Effector memory CD8-positive, alpha-beta T cell (primary cell): ENCODE measurements around the gene PHLDB1.
"Not testable (repeated sequence)": the region's sequence is repeated elsewhere in the genome, so short reads cannot be mapped to it uniquely, and the experiment has no call there.

Experiments used
- ATAC-seq: fragments of 150-1000 bp; cut with Tn5 transposase; replicated peaks from 2 replicates; pipeline ENCODE4 v1.10.0; 2021; ENCODE audit warnings: mild to moderate bottlenecking, moderate library complexity
- DNase-seq, 3 experiments: peaks; one replicate each; pipeline ENCODE4 v3.0.0; 2021
- H3K27ac Mint-ChIP-seq, 2 donors: one replicate each; pipeline ENCODE4 v1.8.0; 2022; ENCODE audit warnings: mild to moderate bottlenecking in 2 of 2, mixed read lengths in 2 of 2, moderate library complexity in 2 of 2
- H3K27me3 Mint-ChIP-seq, 2 donors: one replicate each; pipeline ENCODE4 v1.8.0; 2022; ENCODE audit warnings: mixed read lengths in 2 of 2
- H3K36me3 Mint-ChIP-seq: one replicate; pipeline ENCODE4 v1.8.0; 2022; ENCODE audit warnings: mild to moderate bottlenecking, moderate library complexity, mixed read lengths; ENCODE audit not compliant: insufficient read depth
- H3K4me1 Mint-ChIP-seq, 2 donors: one replicate each; pipeline ENCODE4 v1.8.0; 2022; ENCODE audit warnings: low read depth in 2 of 2, mixed read lengths in 2 of 2
- H3K4me3 Mint-ChIP-seq, 2 donors: one replicate each; pipeline ENCODE4 v1.8.0; 2022; ENCODE audit warnings: mild to moderate bottlenecking in 2 of 2, mixed read lengths in 2 of 2, moderate library complexity in 2 of 2
- H3K9me3 Mint-ChIP-seq, 2 donors: one replicate each; pipeline ENCODE4 v1.8.0; 2022; ENCODE audit warnings: mixed read lengths in 2 of 2

PHLDB1 gene

GRCh38 chr11:118670063-118670462, 62.6 kb downstream of the PHLDB1 start:
- no peaks in the 10 kb centered on the region for H3K4me1 Mint-ChIP-seq
- H3K27me3 Mint-ChIP-seq = peaks cover 15 to 29% of the 10 kb centered on the region in 2 donors
- no peak overlapping the region for H3K4me3 Mint-ChIP-seq
- ATAC-seq = no peak
- no peak for DNase-seq
- H3K36me3 Mint-ChIP-seq = peaks cover 3% of the 10 kb centered on the region
- H3K9me3 Mint-ChIP-seq = peaks cover 2 to 8% of the 10 kb centered on the region in 2 donors
- H3K27ac Mint-ChIP-seq = peak overlapping the region in 1 of 2 donors; percentile 17

- peaks cover 2 to 8% of the 10 kb centered on the region in 2 donors for H3K9me3 Mint-ChIP-seq
- peaks cover 3% of the 10 kb centered on the region for H3K36me3 Mint-ChIP-seq
- no peaks in the 10 kb centered on the region for H3K4me1 Mint-ChIP-seq
- DNase-seq = no peak
- no peak overlapping the region for H3K4me3 Mint-ChIP-seq
- no peak for ATAC-seq
- H3K27ac Mint-ChIP-seq = no peak overlapping the region
- H3K27me3 Mint-ChIP-seq = peaks cover 15 to 29% of the 10 kb centered on the region in 2 donors
These were observed 63.8 kb downstream of the PHLDB1 start for GRCh38 chr11:118671254-118671653.

GRCh38 chr11:118672846-118673245, 65.4 kb downstream of the PHLDB1 start:
- Mint-ChIP-seq H3K36me3 (peaks cover 3% of the 10 kb centered on the region), H3K9me3 (peaks cover 2 to 8% of the 10 kb centered on the region in 2 donors), H3K27ac (no peak overlapping the region), H3K4me1 (no peaks in the 10 kb centered on the region), H3K27me3 (peaks cover 15 to 29% of the 10 kb centered on the region in 2 donors), H3K4me3 (no peak overlapping the region)
- ATAC-seq (no peak), DNase-seq (no peak)

DNA sequence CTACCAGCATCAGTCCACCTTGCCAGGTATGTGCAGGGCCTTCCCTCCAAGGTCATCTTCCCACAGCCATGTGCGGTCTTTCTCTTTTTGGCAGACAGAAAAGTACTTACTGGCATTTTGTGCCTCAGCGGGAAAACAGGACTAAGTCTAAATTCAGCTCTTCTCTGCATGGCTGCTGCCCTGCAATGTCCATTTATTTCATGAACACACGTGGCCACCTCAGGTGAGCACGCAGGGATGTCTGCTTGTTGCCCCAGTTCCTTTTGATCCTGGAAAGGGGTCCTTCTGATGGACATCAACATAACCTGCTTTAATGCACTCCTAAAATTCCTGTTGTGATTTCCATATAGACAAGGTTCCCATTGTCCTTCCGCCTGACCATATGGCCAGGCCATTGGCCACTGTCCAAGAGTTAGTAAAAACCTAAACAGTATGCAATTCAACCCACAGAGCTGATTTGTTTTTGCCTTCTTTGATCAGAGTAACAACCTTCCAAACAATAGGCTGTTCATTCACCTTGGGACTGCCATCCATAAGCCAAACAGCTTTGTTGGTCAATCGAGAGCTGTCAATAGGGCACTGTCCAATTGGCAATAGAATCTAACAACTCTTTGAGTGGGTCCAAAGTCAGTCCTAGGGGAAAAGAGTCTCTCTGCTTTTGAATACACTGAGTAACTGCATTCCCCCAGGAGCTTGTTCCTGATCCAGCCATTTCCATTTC, 66.1 kb downstream of the PHLDB1 start:
- no peaks in the 10 kb centered on the region for H3K4me1 Mint-ChIP-seq
- no peak overlapping the region for H3K4me3 Mint-ChIP-seq
- H3K9me3 Mint-ChIP-seq = peaks cover 2 to 8% of the 10 kb centered on the region in 2 donors
- DNase-seq = no peak
- H3K27ac Mint-ChIP-seq = no peak overlapping the region
- no peaks in the 10 kb centered on the region for H3K36me3 Mint-ChIP-seq
- H3K27me3 Mint-ChIP-seq = peaks cover 15 to 29% of the 10 kb centered on the region in 2 donors
- ATAC-seq = no peak

DNA sequence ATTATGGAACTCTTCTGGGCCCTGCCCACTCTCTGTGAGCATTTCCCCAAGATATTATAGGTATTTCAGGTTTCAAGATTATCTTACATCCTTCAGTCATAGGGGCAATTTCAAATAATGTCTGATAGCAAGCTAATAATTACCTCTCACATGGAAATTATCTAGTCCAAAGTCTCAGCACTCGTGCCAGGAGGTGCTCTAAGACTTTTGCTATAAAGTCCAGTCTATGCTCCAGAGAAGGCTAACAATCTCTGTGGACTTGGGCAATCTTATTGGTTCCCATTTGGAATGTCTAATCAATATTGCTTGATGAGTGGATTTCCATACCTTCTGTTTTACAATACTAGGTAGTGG, 66.6 kb downstream of the PHLDB1 start:
- DNase-seq (no peak), ATAC-seq (no peak)
- Mint-ChIP-seq H3K4me3 (no peak overlapping the region), H3K36me3 (no peaks in the 10 kb centered on the region), H3K4me1 (no peaks in the 10 kb centered on the region), H3K27ac (no peak overlapping the region), H3K27me3 (peaks cover 11 to 27% of the 10 kb centered on the region in 2 donors), H3K9me3 (peaks cover 2 to 8% of the 10 kb centered on the region in 2 donors)

DNA sequence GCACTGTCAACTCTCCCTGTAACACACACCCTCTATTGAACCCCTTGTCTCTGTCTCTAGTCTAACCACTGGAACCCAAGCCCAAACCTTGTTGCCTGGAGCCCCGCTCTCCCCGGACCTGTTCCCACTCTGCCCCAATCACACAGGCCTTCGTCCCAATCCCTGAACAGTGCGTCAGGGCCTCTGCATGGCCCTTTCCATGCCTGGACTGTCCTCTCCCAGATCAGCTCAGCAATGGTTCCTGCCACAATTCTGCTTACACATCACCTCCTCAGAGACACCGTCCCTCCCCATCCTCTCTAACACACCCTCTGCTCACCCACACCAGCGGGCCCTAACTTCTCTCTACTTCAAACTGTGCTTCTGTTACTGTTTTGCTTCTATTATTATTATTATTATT, 70.6 kb downstream of the PHLDB1 start:
- Mint-ChIP-seq H3K27ac (no peak overlapping the region), H3K36me3 (peaks cover 4% of the 10 kb centered on the region), H3K9me3 (no peaks in the 10 kb centered on the region), H3K27me3 (peaks cover 0 to 17% of the 10 kb centered on the region in 2 donors), H3K4me1 (no peaks in the 10 kb centered on the region), H3K4me3 (no peak overlapping the region)
- DNase-seq (no peak), ATAC-seq (no peak)

DNA sequence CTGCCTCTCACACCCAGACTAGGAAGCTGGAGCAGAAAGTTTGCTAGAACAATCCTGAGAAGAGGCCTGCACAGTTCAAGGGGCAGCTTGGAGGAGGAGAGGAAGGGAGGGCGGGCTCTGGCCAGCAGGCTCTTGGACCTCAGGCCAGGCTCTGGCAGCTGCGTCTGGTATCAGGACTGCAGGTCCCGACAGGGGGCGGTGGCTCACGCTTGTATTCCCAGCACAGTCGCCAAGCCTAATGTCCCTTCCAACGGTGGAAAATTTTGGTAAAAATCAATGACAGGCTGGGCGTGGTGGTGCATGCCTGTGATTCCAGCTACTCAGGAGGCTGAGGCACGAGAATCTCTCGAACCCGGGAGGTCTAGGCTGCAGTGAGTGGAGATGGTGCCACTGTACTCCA, 71.5 kb downstream of the PHLDB1 start:
- DNase-seq, H3K4me1 Mint-ChIP-seq, ATAC-seq, H3K4me3 Mint-ChIP-seq, H3K9me3 Mint-ChIP-seq, H3K36me3 Mint-ChIP-seq: not testable (repeated sequence)
- H3K27me3 Mint-ChIP-seq = peaks cover 0 to 17% of the 10 kb centered on the region in 2 donors
- peak overlapping the region in 1 of 2 donors; percentile 38 for H3K27ac Mint-ChIP-seq

DNA sequence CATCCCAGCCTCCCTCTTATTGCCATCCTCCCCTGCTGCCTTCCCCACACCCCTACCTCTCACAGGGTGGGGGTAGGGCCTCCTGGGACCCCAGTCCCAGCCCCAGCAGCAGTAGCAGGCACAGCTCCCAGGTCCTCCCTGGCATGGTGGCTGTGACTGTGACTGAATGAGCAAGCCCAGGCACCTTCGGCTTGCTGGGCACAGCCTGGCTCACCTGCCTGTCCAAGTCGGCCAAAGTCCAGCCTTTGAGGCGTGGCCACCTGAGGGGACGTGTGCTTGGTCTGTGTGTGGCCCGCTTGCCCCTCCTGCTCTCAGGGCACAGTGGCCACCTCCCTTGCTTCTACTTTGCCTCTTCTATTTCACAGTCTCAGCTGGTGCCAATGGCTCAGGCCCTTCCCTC, 72.1 kb downstream of the PHLDB1 start, which contains the start of gene TREH:
Gene TREH, minus strand, starts transcription at position 168 of the 400 bp plus-strand sequence. Its CDS starts 23 bp downstream, at position 145.
- no peaks in the 10 kb centered on the region for H3K4me1 Mint-ChIP-seq
- ATAC-seq (no peak), DNase-seq (no peak)
- H3K27me3 Mint-ChIP-seq = peaks cover 0 to 17% of the 10 kb centered on the region in 2 donors
- H3K4me3 Mint-ChIP-seq = no peak within 1 kb of the TSS
- H3K27ac Mint-ChIP-seq = peak within 1 kb of the TSS in 1 of 2 donors; percentile 38
- H3K9me3 Mint-ChIP-seq = no peaks in the 10 kb centered on the region
- H3K36me3 Mint-ChIP-seq = peaks cover 4% of the 10 kb centered on the region

DNA sequence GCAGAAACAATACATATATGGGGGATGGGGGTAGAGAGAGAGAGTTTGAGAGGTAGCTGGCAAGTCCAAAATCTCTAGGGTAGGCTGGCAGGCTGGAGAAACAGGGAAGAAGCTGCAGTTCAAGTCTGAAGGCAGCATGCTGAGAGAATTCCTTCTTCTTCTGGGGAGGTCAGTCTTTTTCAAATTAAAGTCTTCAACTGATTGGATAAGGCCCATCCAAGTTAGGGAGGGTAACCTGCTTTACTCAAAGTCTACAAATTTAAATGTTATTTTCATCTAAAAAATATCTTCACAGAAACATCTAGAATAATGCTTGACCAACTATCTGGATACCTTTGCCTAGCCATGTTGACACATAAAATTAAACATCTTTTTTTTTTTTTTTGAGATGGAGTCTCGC, 75.0 kb downstream of the PHLDB1 start:
- no peak for ATAC-seq
- H3K4me1 Mint-ChIP-seq = no peaks in the 10 kb centered on the region

GRCh38 chr11:118682939-118683338, 75.5 kb downstream of the PHLDB1 start:
- H3K4me1 Mint-ChIP-seq, H3K27ac Mint-ChIP-seq, DNase-seq, H3K36me3 Mint-ChIP-seq, H3K9me3 Mint-ChIP-seq, H3K4me3 Mint-ChIP-seq, ATAC-seq: not testable (repeated sequence)
- peaks cover 0 to 28% of the 10 kb centered on the region in 2 donors for H3K27me3 Mint-ChIP-seq

More for the DNA sequence above, 75.0 kb downstream of the PHLDB1 start:
- H3K36me3 Mint-ChIP-seq = peaks cover 4% of the 10 kb centered on the region
- peaks cover 0 to 22% of the 10 kb centered on the region in 2 donors for H3K27me3 Mint-ChIP-seq
- no peak overlapping the region for H3K27ac Mint-ChIP-seq
- no peak for DNase-seq
- H3K9me3 Mint-ChIP-seq = no peaks in the 10 kb centered on the region
- H3K4me3 Mint-ChIP-seq = no peak overlapping the region

DNA sequence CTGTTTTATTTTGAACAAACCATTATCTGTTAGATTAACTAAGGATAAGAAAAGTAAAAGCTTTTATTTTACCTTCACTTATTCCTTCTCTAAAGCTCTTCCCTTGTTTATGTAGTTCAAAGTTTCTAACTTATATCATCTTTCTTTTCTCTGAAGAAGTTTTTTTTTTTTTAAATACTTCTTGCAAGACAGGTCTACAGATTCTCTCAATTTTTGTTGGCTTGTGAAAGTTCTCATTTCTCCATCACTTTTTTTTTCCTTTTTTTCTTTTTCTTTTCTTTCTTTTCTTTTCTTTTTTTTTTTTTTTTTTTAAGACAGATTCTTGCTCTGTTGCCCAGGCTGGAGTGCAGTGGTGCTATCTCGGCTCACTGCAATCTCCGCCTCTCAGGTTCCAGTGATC, 76.8 kb downstream of the PHLDB1 start:
- DNase-seq (no peak), ATAC-seq (no peak)
- H3K4me1 Mint-ChIP-seq = peaks cover 0 to 4% of the 10 kb centered on the region in 2 donors
- no peaks in the 10 kb centered on the region for H3K9me3 Mint-ChIP-seq
- H3K27me3 Mint-ChIP-seq = peaks cover 0 to 27% of the 10 kb centered on the region in 2 donors
- H3K27ac Mint-ChIP-seq = no peak overlapping the region
- H3K4me3 Mint-ChIP-seq = no peak overlapping the region
- H3K36me3 Mint-ChIP-seq = peaks cover 4% of the 10 kb centered on the region

DNA sequence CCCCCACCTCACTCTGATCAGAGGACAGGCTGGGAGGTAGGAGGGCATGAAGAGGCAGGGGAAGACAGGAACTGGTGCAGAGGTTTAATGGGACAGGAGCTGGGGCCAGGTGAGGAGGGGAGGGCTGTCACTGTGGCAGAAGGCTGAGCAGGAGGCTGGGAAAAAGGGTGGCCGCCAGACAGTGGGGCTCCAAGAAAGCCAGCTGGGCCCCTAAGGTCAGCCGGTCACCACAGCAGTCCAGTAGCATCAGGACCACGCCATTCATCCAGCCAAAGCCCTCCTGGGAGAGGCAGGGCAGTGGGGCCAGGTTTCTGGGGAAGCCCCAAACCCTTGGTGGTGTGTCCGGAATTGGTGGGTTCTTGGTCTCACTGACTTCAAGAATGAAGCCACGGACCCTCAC, 80.5 kb downstream of the PHLDB1 start:
- Mint-ChIP-seq H3K27me3 (peaks cover 0 to 14% of the 10 kb centered on the region in 2 donors), H3K9me3 (no peaks in the 10 kb centered on the region), H3K4me3 (no peak overlapping the region), H3K4me1 (peaks cover 26 to 29% of the 10 kb centered on the region in 2 donors), H3K27ac (no peak overlapping the region), H3K36me3 (peaks cover 8% of the 10 kb centered on the region)
- DNase-seq (no peak), ATAC-seq (no peak)

DNA sequence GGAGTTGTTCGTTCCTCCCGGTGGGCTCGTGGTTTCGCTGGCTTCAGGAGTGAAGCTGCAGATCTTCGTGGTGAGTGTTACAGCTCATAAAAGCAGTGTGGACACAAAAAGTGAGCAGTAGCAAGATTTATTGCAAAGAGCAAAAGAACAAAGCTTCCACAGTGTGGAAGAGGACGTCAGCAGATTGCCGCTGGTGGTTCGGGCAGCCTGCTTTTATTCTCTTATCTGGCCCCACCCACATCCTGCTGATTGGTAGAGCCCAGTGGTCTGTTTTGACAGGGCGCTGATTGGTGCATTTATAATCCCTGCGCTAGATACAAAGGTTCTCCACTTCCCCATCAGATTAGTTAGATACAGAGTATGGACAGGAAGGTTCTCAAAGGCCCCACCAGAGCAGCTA, 80.9 kb downstream of the PHLDB1 start:
- H3K4me3 Mint-ChIP-seq = not testable (repeated sequence)

GRCh38 chr11:118688851-118689502, 81.6 kb downstream of the PHLDB1 start:
- Mint-ChIP-seq H3K4me3 (no peak overlapping the region), H3K36me3 (peaks cover 8% of the 10 kb centered on the region), H3K9me3 (no peaks in the 10 kb centered on the region), H3K27me3 (peaks cover 0 to 14% of the 10 kb centered on the region in 2 donors), H3K4me1 (peaks cover 36 to 39% of the 10 kb centered on the region in 2 donors), H3K27ac (no peak overlapping the region)
- ATAC-seq (no peak), DNase-seq (no peak)

More for the DNA sequence above, 80.9 kb downstream of the PHLDB1 start:
- Mint-ChIP-seq H3K27me3 (peaks cover 0 to 14% of the 10 kb centered on the region in 2 donors), H3K4me1 (peaks cover 30 to 34% of the 10 kb centered on the region in 2 donors)
- H3K27ac Mint-ChIP-seq, ATAC-seq, H3K9me3 Mint-ChIP-seq, DNase-seq, H3K36me3 Mint-ChIP-seq: not testable (repeated sequence)
